OCI-LY7 (cell line): ENCODE results near the gene RAX2.

ENCODE experiments used
- EZH2phosphoT487 ChIP-seq: fragments of 200-600 bp; sonication (generic); IDR thresholded peaks from 2 replicates; pipeline ENCODE4 v1.6.1; 2018; ENCODE audit warnings: low read depth, borderline replicate concordance, mild to moderate bottlenecking, mixed run types, antibody characterized with exemption, low read length, moderate library complexity, mixed read lengths
- TF ChIP-seq, protein P1 (sequence below): fragments of 200-600 bp; sonication (generic); conservative IDR thresholded peaks from 2 replicates; pipeline ENCODE4 v1.5.1; 2014; ENCODE audit warnings: mild to moderate bottlenecking, antibody characterized with exemption, low read length, moderate library complexity, mixed read lengths

DNA sequence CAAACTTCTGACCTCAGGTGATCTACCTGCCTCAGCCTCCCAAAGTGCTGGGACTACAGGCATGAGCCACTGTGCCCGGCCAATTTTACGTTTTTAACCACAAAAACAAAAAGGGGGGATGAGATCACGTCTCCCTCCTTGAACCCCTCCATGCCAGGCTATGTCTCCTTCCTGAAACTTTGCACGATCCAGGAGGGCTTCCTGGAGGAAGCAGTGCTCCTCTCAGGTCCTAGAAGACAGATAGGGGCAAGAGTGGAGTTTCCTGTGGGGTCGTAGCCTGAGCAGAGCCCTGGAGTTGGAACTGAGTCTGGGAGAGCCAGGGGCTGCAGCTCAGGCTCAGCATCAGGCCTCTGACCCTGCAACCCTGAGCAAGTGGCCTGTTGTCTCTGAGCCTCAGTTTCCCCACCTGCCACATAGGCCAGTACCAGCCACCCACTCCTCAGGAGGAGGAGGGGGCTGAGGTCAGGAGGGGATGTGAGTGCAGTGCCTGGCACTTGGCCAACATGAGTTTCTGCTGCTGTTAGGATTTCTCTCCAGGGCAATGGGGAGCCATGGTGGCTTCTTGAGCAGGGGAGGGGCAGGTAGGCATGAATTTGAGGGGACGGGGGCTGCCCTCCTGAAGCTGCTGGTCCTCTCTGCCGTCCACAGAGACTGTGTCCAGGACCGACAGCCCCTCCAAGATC lies 26.5 kb downstream of the RAX2 start:
- TF ChIP-seq, protein P1, sequence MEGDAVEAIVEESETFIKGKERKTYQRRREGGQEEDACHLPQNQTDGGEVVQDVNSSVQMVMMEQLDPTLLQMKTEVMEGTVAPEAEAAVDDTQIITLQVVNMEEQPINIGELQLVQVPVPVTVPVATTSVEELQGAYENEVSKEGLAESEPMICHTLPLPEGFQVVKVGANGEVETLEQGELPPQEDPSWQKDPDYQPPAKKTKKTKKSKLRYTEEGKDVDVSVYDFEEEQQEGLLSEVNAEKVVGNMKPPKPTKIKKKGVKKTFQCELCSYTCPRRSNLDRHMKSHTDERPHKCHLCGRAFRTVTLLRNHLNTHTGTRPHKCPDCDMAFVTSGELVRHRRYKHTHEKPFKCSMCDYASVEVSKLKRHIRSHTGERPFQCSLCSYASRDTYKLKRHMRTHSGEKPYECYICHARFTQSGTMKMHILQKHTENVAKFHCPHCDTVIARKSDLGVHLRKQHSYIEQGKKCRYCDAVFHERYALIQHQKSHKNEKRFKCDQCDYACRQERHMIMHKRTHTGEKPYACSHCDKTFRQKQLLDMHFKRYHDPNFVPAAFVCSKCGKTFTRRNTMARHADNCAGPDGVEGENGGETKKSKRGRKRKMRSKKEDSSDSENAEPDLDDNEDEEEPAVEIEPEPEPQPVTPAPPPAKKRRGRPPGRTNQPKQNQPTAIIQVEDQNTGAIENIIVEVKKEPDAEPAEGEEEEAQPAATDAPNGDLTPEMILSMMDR: no peak
- TF ChIP-seq EZH2phosphoT487: no peak
